GM18499 (cell line): ENCODE data around the gene CATSPER1.

Experiments
- ATAC-seq: cut with Tn5 transposase; IDR thresholded peaks from one replicate; pipeline ENCODE4 v1.9.1; 2021; ENCODE audit warnings: moderate number of reproducible peaks; ENCODE audit not compliant: insufficient read depth, unreplicated experiment

Gene CATSPER1

GRCh38 chr11:66006134-66006890, 20.0 kb downstream of the CATSPER1 start:
- no peak for ATAC-seq

GRCh38 chr11:66004186-66004585, 22.1 kb downstream of the CATSPER1 start:
- ATAC-seq: no peak

GRCh38 chr11:66003291-66003690, 23.0 kb downstream of the CATSPER1 start:
- no peak for ATAC-seq

- no peak for ATAC-seq
Observed at GRCh38 chr11:66002648-66003225, 23.5 kb downstream of the CATSPER1 start.

GRCh38 chr11:66001942-66002647, 24.2 kb downstream of the CATSPER1 start, which contains the start of the genes BANF1 and EIF1AD:
BANF1 (plus strand) TSS chr11:66002503; CDS start chr11:66003251, 748 bp downstream.
EIF1AD (minus strand) TSS chr11:66002157; CDS start chr11:66000389, 1,768 bp downstream.
- no peak for ATAC-seq

GRCh38 chr11:65997286-65997685, 29.0 kb downstream of the CATSPER1 start:
- no peak for ATAC-seq

GRCh38 chr11:65992056-65992455, 34.2 kb downstream of the CATSPER1 start:
- no peak for ATAC-seq

- ATAC-seq: peak; percentile 91
Observed at GRCh38 chr11:65988791-65989592, 37.3 kb downstream of the CATSPER1 start.

GRCh38 chr11:65987336-65987735, 38.9 kb downstream of the CATSPER1 start:
- ATAC-seq: no peak

GRCh38 chr11:65983589-65983987, 42.7 kb downstream of the CATSPER1 start:
- no peak for ATAC-seq

GRCh38 chr11:65982824-65983588, 43.3 kb downstream of the CATSPER1 start:
- no peak for ATAC-seq

GRCh38 chr11:65981972-65982823, 44.1 kb downstream of the CATSPER1 start:
- ATAC-seq: no peak

- no peak for ATAC-seq
Observed at GRCh38 chr11:65981101-65981740, 45.1 kb downstream of the CATSPER1 start.

GRCh38 chr11:65979261-65979759, 47.0 kb downstream of the CATSPER1 start:
- no peak for ATAC-seq

GRCh38 chr11:65978391-65979238, 47.7 kb downstream of the CATSPER1 start:
- no peak for ATAC-seq

- ATAC-seq: no peak
Observed at GRCh38 chr11:65977621-65978390, 48.5 kb downstream of the CATSPER1 start.
